H9 (cell line): ENCODE measurements around the gene EPHA3. TPM values are rescaled to one million over a fixed set of nuclear protein-coding genes. Genes with fewer than 3 reads are reported as not detected.

Experiments
- DNase-seq: peaks from one replicate; pipeline ENCODE4 v3.0.0-alpha.2; 2017
- H2AFZ ChIP-seq: one replicate; pipeline ENCODE4 v1.6.1; 2013; ENCODE audit warnings: mild to moderate bottlenecking, low read length, control low read depth, moderate library complexity
- H2AK5ac ChIP-seq: 2 replicates; pipeline ENCODE4 v1.6.1; 2013; ENCODE audit warnings: low read length, control low read depth, mixed read lengths; ENCODE audit not compliant: insufficient read length
- H2BK120ac ChIP-seq: one replicate; pipeline ENCODE4 v1.6.1; 2013; ENCODE audit warnings: low read depth, mild to moderate bottlenecking, low read length, control low read depth, inconsistent platforms; ENCODE audit not compliant: poor library complexity, severe bottlenecking
- H2BK12ac ChIP-seq: 2 replicates; pipeline ENCODE4 v1.6.1; 2013; ENCODE audit warnings: low read length, control low read depth, mixed read lengths, low read depth; ENCODE audit not compliant: insufficient read length
- H2BK15ac ChIP-seq: 2 replicates; pipeline ENCODE4 v1.6.1; 2013; ENCODE audit warnings: low read depth, low read length, control low read depth
- H2BK20ac ChIP-seq: one replicate; pipeline ENCODE4 v1.6.1; 2013; ENCODE audit warnings: low read depth, mild to moderate bottlenecking, low read length, control low read depth, inconsistent platforms; ENCODE audit not compliant: poor library complexity, severe bottlenecking
- H2BK5ac ChIP-seq: 2 replicates; pipeline ENCODE4 v1.6.1; 2013; ENCODE audit warnings: low read length, control low read depth, mixed read lengths; ENCODE audit not compliant: insufficient read length
- H3K14ac ChIP-seq: 2 replicates; pipeline ENCODE4 v1.6.1; 2013; ENCODE audit warnings: low read length, control low read depth; ENCODE audit not compliant: insufficient read depth
- H3K18ac ChIP-seq: 2 replicates; pipeline ENCODE4 v1.6.1; 2013; ENCODE audit warnings: low read depth, mild to moderate bottlenecking, mixed read lengths, low read length, control low read depth; ENCODE audit not compliant: insufficient read length
- H3K23ac ChIP-seq: 2 replicates; pipeline ENCODE4 v1.6.1; 2013; ENCODE audit warnings: low read length, control low read depth, mixed read lengths, low read depth; ENCODE audit not compliant: insufficient read length
- H3K23me2 ChIP-seq: 2 replicates; pipeline ENCODE4 v1.6.1; 2013; ENCODE audit warnings: low read depth, mild to moderate bottlenecking, mixed read lengths, low read length, control low read depth; ENCODE audit not compliant: insufficient read length, poor library complexity, severe bottlenecking
- H3K27ac ChIP-seq: 2 replicates; pipeline ENCODE4 v1.5.1; 2013; ENCODE audit warnings: low read length, control low read depth, mixed read lengths, low read depth; ENCODE audit not compliant: insufficient read length
- H3K27me3 ChIP-seq: 2 replicates; pipeline ENCODE4 v1.6.1; 2013; ENCODE audit warnings: low read length, control low read depth, inconsistent platforms; ENCODE audit not compliant: insufficient read depth
- H3K4ac ChIP-seq: 2 replicates; pipeline ENCODE4 v1.6.1; 2013; ENCODE audit warnings: low read depth, mild to moderate bottlenecking, control low read depth, inconsistent platforms, low read length, moderate library complexity
- H3K4me1 ChIP-seq: 2 replicates; pipeline ENCODE4 v1.6.1; 2013; ENCODE audit warnings: low read length, control low read depth, inconsistent platforms; ENCODE audit not compliant: insufficient read depth
- H3K4me2 ChIP-seq: 2 replicates; pipeline ENCODE4 v1.6.1; 2013; ENCODE audit warnings: low read length, control low read depth, mixed read lengths; ENCODE audit not compliant: insufficient read length, insufficient read depth
- H3K56ac ChIP-seq: 2 replicates; pipeline ENCODE4 v1.6.1; 2013; ENCODE audit warnings: low read depth, mild to moderate bottlenecking, mixed read lengths, low read length, control low read depth; ENCODE audit not compliant: insufficient read length
- H3K79me1 ChIP-seq: 2 replicates; pipeline ENCODE4 v1.6.1; 2013; ENCODE audit warnings: low read depth, mild to moderate bottlenecking, moderate library complexity, low read length, control low read depth, inconsistent platforms; ENCODE audit not compliant: insufficient read depth, poor library complexity, severe bottlenecking
- H3K79me2 ChIP-seq: 2 replicates; pipeline ENCODE4 v1.6.1; 2013; ENCODE audit warnings: low read length, control low read depth, inconsistent platforms; ENCODE audit not compliant: insufficient read depth
- H3K9ac ChIP-seq: 2 replicates; pipeline ENCODE4 v1.6.1; 2013; ENCODE audit warnings: low read length, control low read depth, mixed read lengths; ENCODE audit not compliant: insufficient read length; ENCODE audit errors: extremely low read depth
- H3K9me3 ChIP-seq: one replicate; pipeline ENCODE4 v1.6.1; 2013; ENCODE audit warnings: low read depth, low read length, inconsistent platforms; ENCODE audit not compliant: control insufficient read depth
- H3T11ph ChIP-seq: one replicate; pipeline ENCODE4 v1.6.1; 2013; ENCODE audit warnings: mild to moderate bottlenecking, low read length, control low read depth, inconsistent platforms
- H4K20me1 ChIP-seq: one replicate; pipeline ENCODE4 v1.6.1; 2013; ENCODE audit not compliant: control insufficient read depth, insufficient read length, insufficient read depth
- H4K5ac ChIP-seq: 2 replicates; pipeline ENCODE4 v1.6.1; 2013; ENCODE audit warnings: low read depth, mild to moderate bottlenecking, mixed read lengths, low read length, control low read depth; ENCODE audit not compliant: insufficient read length
- H4K8ac ChIP-seq: replicated peaks from 2 replicates; pipeline ENCODE4 v1.6.1; 2013; ENCODE audit warnings: low read length, control low read depth, mixed read lengths, low read depth; ENCODE audit not compliant: insufficient read length
- H4K91ac ChIP-seq: 2 replicates; pipeline ENCODE4 v1.6.1; 2013; ENCODE audit warnings: low read depth, mild to moderate bottlenecking, moderate library complexity, mixed read lengths, low read length, control low read depth; ENCODE audit not compliant: insufficient read length
- H3K27ac Mint-ChIP-seq, 3 experiments: 2 replicates in 2 of 3; 3 replicates in 1 of 3; pipeline ENCODE4 v1.8.0; 2020 to 2021; ENCODE audit warnings: mixed read lengths in 3 of 3, mild to moderate bottlenecking in 1 of 3, moderate library complexity in 1 of 3
- H3K27me3 Mint-ChIP-seq: 2 replicates; pipeline ENCODE4 v1.8.0; 2021; ENCODE audit warnings: low read depth, mild to moderate bottlenecking, moderate library complexity, mixed read lengths
- H3K36me3 Mint-ChIP-seq, 3 experiments: 2 replicates in 2 of 3; 3 replicates in 1 of 3; pipeline ENCODE4 v1.8.0; 2020 to 2021; ENCODE audit warnings: low read depth in 3 of 3, mixed read lengths in 3 of 3; ENCODE audit not compliant: insufficient read depth in 1 of 3
- H3K4me1 Mint-ChIP-seq, 2 experiments: 2 replicates each; pipeline ENCODE4 v1.8.0; 2020; ENCODE audit warnings: mixed read lengths in 2 of 2
- H3K4me3 Mint-ChIP-seq, 2 experiments: 2 replicates in 1 of 2; 3 replicates in 1 of 2; pipeline ENCODE4 v1.8.0; 2020 to 2021; ENCODE audit warnings: mild to moderate bottlenecking in 2 of 2, mixed read lengths in 2 of 2, moderate library complexity in 1 of 2
- H3K9me3 Mint-ChIP-seq, 2 experiments: 2 replicates in 1 of 2; 3 replicates in 1 of 2; pipeline ENCODE4 v1.8.0; 2020; ENCODE audit warnings: mild to moderate bottlenecking in 2 of 2, mixed read lengths in 2 of 2, moderate library complexity in 1 of 2
- CTCF ChIP-seq: fragments of 200-600 bp; sonication (generic); conservative IDR thresholded peaks from 3 replicates; pipeline ENCODE4 v1.8.0; 2021; ENCODE audit warnings: antibody characterized with exemption, mild to moderate bottlenecking
- WGBS: extraction: QIAGEN DNeasy Blood & Tissue Kit; methylation state at CpG from one replicate; pipeline ENCODE4 v1.1.7; 2013; ENCODE audit warnings: missing lambda C conversion rate, low lambda C conversion rate, mixed read lengths; ENCODE audit not compliant: insufficient read length; ENCODE audit errors: extremely low coverage; 5-methylcytosine and 5-hydroxymethylcytosine counted together
- total RNA-seq: library from RNA; stranded (reverse); gene quantifications from 2 replicates; pipeline ENCODE4 v1.2.1, GENCODE V29; 2021

EPHA3 gene
- total RNA-seq, 1 experiment from 2014 or later: 0.66 TPM

GRCh38 chr3:89217148-89217685, 109.8 kb downstream of the EPHA3 start:
- Histone ChIP-seq H2BK12ac (no peak overlapping the region), H4K8ac (no peak overlapping the region), H3K23ac (no peak overlapping the region), H3K4me2 (no peak overlapping the region), H3K23me2 (no peaks in the 10 kb centered on the region), H2AFZ (no peak overlapping the region), H4K91ac (no peak overlapping the region), H3K27me3 (no peaks in the 10 kb centered on the region; the same call in 1 of the 2 replicates), H4K5ac (no peak overlapping the region), H3K79me1 (no peaks in the 10 kb centered on the region), H3K79me2 (no peaks in the 10 kb centered on the region), H3K4me1 (no peaks in the 10 kb centered on the region), H3T11ph (no peak overlapping the region), H2AK5ac (no peak overlapping the region), H3K9me3 (no peaks in the 10 kb centered on the region), H2BK120ac (no peak overlapping the region), H2BK20ac (no peak overlapping the region), H2BK15ac (no peak overlapping the region), H2BK5ac (no peak overlapping the region), H3K56ac (no peak overlapping the region), H4K20me1 (no peaks in the 10 kb centered on the region), H3K9ac (no peak overlapping the region), H3K27ac (no peak overlapping the region), H3K4ac (no peak overlapping the region), H3K14ac (no peak overlapping the region), H3K18ac (no peak overlapping the region)
- DNase-seq: no peak
- TF ChIP-seq CTCF: no peak
- Mint-ChIP-seq H3K4me3 (no peak overlapping the region), H3K9me3 (peaks cover 0 to 8% of the 10 kb centered on the region in 2 experiments; a peak in 1 of 5 replicates), H3K4me1 (0 out of 4 replicates have a peak, but pooled peaks cover 0 to 4% of the 10 kb centered on the region in 2 experiments), H3K27me3 (no peaks in the 10 kb centered on the region), H3K27ac (no peak overlapping the region; a peak in 1 of 7 replicates), H3K36me3 (peaks cover 2 to 9% (median 4%) of the 10 kb centered on the region in 3 experiments; a peak in 3 of 7 replicates)
- WGBS: no CpG with 5 or more reads among the region's 6 CpGs
